Glomerular endothelial cell (primary cell): Measurements from ENCODE around the gene CLEC18B. TPM values are rescaled to one million over a fixed set of nuclear protein-coding genes. Genes with fewer than 3 reads are reported as not detected.
A peak's percentile ranks its signal among the peaks of the same experiment; 100 is the strongest.
"Not testable (repeated sequence)": the region's sequence is repeated elsewhere in the genome, so short reads cannot be mapped to it uniquely, and the experiment has no call there.

ENCODE experiments used
- DNase-seq: peaks from one replicate; pipeline ENCODE4 v3.0.0-alpha.2; 2011; ENCODE audit warnings: low read depth, low spot score; ENCODE audit errors: extremely low read depth
- total RNA-seq: library from RNA; depleted of rRNA; stranded (reverse); fragments of >200 nt; gene quantifications from 2 replicates; pipeline ENCODE4 v1.2.3, GENCODE V29; 2015

The CLEC18B gene
- 0.58 TPM in 1 of 2 replicates, not detected in the other for total RNA-seq

DNA sequence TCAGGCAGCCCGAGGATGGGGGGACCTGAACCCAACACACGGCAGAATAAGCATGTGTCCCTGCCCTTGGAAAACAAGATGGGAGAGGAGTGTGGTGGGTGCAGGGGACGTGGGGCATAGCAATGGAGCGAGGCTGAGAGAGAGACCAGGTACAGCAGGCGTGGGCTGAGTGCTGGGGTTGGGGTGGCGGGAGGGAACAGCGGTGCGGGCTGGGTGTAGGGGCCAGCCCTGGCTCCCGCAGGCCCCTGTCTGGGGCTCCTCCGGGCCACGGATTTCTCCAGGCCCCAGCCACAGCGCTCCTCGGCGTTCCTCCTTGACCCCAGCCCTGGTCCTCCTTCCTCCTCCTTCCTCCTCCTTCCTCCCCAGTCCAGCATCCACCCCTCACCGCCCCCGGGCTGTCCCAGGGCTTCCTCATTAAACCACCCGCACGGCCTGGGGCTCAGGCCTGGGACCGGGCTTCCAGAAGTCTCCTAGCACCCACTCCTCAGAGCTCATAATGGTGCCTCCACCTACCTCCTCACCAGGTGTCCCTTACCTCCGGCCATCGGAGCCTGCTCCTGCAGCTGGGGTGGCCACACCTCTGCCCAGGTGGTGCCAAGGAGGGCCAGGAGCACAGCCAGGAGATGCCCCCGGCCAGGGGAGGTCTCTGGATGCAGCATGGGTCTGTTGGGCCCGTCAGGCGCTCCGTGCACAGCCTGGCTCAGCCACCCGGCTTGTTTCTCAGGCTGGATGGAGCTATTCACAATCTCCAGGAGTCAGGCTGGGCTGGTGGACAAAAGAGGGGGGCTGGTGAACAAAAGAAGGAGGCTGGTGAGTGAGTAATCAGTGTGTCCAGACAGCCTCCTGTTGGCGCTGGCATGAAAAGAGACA is at the start of gene CLEC18B:
CLEC18B (minus strand) TSS at position 867 of the 870 bp plus-strand sequence; CDS start at position 659, 208 bp downstream.
- not testable (repeated sequence) for DNase-seq

DNA sequence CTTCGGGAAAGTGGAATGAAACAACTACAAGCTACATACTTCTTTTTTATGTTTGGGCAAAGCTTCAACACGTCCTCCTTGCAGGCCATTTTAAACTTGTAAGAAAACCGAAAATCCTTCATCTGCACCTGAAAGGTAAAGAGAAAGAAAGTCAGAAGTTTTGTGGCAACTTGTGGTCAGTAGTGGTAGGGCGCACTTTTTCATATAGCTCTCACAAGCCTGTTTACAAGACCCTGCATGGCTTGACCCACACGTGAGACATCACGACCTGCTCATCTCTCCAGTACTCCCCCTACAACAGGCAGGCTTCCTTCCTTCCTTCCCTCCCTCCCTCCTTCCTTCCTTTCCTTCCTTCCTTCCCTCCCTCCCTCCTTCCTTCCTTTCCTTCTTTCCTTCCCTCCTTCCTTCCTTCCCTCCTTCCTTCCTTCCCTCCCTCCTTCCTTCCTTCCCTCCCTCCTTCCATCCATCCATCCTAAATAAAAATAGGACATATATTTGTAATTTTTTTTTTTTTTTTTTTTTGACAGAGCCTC is 48.7 kb upstream of the CLEC18B start:
- no peak for DNase-seq

DNA sequence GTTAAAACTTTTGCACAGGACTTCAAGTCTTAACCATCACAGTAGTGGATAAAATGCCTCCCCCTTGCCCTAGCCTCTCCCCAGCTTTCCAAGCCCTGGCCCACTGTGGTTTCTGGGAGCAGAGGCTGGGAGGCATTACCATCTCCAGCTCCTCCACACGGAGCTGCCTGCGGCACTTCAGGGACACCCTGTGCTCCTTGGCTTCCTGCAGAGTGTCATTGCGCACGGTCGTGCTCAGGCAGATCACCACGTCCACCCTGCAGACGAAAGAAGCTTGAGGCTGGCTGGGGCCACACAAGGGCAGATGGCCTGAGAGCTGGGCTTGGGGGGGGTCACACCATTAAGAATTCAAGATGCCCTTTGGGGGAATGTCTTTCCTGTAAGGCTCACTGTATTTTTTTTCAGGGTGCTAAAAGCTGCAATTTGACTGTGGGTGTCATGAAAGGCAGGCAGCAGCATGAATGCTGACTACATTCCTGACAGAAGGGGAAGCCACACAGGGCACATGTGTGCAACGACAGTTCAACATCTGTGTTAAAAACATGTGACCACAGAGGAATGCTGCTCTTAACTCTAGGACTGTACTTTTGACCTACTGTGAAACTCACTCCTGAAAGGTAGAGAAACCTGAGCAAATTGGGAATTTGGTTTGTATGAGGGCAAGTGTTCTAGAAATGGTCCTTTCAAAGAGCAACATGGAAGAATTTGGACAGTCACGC is 47.7 kb upstream of the CLEC18B start:
- DNase-seq = no peak

DNA sequence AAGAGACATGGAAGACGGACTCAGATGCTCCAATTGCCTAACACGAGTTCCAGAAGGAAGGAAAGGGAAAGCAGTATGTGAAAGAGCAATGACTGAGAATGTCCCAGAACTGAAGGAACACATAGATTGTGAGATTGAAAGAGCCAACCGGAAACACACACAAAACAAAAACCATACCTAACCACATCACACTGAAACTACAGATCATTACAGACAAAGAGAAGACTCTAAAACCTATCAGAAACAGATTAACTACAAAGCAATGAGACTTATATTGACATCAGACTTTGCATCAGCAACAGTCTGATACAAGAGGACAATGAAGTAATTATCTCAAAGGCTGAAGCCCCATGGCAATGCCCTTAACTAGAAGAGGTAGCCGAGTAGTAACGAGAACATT is 45.6 kb upstream of the CLEC18B start:
- DNase-seq = no peak

DNA sequence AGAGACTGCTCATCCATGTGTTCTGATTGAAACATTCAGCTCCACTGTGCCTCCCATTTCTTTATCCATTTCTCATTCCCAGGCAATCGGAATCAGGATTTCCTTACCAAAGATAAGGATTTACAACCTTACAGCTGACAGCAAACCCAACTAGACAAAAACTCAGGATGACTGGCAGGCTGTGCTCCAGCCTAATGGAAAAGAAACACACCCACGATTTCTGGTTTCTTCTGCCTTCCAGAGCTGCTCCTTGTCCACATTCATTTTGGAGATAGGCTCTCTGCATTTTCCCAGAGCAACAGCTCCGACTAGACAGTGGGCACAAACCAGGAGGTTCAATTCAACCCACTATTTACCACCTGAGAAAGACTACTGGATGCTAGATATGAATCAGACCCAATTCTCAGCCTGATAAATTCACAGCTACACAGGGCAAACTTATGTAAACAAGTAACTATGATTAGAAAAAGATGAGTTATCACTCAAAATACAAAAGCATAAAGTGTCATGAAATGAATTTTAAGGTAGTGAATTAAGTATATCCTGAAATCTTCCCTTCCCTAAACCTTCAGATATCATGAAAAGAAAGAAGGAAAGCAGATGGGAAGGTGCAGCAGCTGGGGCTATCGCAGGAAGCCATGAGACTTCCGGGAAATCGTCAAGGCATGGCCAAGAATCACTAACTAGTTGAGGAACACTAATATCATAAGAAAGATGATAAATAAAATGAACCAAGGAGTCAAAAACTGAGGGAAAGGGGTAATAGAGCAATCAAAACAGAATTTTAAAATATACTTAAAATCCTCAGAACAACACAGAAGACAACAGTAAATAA is 44.8 kb upstream of the CLEC18B start:
- no peak for DNase-seq

DNA sequence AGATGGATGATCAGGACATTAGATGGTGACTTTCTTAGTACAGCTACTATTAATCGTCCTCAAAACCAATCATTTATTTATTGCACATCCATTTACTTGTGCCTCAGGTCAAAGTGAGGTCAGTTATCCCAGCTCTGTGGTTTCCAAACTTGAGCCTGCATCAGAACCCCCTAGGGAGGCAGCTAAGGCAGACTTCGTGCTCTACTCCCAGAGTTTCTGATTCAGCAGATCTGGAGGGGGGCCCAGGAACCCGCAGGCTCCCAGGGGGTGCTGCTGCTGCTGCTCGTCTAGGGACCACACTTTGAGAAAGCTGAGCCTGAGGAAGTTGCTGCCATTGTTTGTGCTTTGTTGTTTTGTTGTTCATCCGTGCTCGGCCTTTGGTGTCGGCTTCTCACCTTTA is 44.0 kb upstream of the CLEC18B start:
- DNase-seq = no peak

DNA sequence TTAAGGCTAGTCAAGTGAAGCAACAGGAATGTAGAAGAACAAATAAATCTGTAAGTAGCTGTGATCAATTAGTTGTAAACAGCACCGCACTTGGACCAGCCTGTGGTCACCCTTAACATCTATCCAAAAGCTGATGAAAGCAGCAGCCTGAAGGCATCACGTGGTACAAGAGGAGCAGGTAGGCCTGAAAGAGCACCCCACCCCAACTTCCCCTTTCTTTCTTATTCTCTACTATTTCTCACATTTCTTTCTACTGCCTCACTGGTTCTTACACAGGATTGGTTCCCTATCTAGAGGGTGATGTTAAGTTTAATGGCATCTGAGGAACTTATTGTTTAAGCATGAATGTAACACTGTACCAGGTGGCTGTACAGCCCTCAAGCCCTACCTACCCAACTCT is 42.6 kb upstream of the CLEC18B start:
- DNase-seq = no peak

DNA sequence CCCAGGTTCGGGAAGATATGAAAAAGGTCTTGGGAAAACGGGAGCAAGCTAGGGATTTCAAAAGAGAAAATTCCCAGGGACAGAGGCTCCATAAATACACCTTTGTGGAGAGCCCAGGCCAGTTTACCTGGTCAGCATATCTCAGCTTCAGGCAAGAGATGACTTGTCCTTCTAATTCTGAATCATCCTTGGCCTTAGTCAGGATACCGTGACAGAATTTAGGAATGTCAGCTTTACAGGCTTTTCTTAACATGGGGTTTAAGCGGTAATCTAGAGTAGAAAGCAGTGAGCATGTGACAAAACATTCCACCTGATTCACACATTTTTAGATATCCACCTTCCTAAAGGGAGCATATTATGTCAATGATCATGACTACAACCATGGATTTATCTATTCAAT is 41.1 kb upstream of the CLEC18B start:
- DNase-seq = no peak

DNA sequence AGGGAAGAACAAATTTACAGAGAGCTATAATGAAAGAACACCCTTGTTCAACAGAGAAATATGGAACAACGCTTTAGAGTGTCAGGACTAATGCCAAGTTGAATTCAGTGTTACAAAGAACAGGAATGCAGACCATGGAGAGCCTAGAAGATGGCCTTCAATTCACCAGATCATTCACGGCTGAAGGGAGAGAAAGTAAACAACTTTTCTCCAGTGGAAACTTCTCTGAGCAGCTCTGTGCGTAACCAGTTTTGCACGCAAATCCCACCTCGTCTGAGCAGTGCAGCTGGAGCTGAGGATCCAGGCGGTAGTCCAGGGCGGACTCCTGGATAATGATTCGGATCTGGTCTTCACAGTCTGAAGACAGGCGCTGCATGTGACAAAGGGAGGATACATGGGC is 40.5 kb upstream of the CLEC18B start:
- DNase-seq = no peak

DNA sequence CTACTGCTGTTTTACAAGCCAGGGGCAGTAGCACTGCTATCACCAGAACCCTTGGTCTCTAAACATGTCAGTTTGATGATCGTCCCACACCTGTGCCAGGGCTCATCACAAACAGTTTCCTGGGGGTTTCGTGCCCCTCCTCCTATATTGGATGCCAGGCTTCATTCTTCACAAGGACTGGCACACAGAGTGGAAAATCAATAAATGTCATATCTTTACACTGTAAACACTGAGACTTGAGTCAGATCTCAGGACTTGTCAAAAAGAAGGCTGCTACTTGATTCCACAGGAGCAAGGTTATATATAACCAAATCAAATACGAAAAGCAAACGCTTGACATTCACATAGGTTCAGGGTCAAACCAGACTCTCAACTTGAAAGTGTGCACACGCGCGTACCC is 39.3 kb upstream of the CLEC18B start:
- no peak for DNase-seq

DNA sequence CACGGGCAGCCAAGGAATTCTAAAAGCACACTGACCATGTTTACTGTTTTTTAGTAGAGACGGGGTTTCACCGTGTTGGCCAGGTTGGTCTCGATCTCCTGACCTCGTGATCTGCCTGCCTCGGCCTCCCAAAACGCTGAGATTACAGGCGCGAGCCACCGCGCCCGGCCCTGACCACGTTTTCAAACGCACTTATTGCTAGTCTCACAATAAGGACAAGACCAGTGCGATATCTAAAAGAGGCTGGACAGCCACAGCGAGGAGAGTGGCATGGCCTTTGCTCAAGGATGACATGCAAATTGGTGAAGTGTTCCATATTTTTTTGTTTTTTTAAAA is 35.0 kb upstream of the CLEC18B start:
- DNase-seq = no peak

DNA sequence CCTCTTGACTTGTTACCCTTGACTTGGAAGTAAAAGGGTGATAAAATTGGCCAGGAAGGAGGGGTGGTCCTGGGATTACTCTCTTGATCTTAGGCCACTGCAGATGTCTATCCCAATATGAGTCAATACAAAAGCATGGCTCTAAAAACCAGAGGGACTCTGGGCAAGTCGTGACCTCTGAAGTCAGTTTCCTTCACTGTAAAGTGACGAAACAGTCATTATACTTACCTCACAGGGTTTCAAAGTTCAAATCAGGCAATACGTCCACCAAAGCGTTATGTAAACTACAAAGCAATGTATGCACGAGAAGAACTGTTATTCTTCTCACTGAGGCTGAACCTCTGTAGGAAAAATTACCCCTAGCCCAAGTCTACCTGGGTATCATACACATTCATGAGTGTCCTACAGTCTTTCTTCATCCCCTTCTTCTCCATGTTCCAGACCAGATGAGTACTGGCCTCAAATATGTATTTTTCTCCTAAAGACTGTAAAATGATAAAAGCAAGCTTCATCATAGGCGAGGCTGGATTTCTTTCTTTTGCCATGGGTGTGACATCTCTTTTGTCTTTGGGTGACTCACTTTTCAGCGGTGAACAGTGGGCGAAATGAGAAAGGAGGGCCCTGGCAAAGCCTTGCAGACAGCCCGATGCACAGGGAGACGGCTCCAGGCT is 34.5 kb upstream of the CLEC18B start:
- no peak for DNase-seq

DNA sequence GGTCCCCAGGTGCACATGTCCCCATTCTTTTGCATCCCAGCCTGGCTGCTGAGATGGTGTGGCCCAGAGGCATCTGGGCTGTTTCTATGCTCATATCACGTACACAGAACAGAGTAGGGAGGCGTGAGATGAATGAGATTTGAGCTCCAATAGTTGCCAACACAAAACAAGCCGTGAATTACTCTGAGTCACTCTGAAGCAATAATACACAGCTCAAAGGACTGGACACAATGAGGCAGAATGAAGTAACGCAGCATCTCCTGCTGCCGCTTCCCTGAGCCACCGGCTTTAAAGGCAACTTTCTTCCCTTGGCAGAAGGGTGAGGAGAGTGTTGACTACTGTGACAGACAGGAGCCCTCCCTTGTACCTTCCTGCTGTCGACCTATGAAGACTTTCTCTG is 33.9 kb upstream of the CLEC18B start:
- no peak for DNase-seq

DNA sequence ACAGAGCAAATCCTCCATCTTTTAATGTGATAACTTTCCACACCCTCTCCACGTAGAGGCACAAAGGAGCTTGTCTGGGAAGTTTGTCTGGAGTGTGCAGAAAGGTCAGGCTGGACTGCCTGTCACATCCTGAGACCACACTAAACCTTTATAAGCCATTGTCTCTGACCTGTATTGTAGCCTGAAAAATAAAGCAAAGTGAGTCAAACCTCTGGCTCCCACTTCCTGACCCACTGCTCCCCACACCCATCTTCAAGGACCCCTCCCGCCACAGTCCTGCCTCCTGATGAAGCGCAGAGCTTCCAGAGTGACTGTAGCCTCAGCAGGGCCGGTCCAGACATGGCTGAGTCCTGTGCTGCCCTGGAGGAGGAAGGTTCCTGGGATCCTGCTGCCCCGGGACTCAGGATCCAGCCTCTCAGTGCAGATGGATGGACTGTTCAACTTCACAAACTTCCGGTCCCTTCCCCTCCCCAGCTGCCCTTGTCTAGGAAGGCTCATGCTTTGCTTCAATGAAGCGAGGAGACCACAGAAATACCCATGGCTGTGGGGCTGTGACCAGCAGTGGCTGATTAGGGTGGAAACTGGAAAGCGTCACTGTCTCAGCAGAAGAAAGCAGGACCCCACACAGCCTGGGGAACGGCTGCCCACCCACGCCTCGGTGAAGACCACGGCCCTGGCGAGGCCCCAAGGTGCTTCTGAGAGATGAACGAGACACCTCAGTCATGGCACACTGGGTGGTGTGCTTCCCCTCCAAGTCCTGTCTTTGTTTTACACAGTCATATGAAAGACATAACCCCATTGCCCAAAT is 30.9 kb upstream of the CLEC18B start:
- DNase-seq = no peak

DNA sequence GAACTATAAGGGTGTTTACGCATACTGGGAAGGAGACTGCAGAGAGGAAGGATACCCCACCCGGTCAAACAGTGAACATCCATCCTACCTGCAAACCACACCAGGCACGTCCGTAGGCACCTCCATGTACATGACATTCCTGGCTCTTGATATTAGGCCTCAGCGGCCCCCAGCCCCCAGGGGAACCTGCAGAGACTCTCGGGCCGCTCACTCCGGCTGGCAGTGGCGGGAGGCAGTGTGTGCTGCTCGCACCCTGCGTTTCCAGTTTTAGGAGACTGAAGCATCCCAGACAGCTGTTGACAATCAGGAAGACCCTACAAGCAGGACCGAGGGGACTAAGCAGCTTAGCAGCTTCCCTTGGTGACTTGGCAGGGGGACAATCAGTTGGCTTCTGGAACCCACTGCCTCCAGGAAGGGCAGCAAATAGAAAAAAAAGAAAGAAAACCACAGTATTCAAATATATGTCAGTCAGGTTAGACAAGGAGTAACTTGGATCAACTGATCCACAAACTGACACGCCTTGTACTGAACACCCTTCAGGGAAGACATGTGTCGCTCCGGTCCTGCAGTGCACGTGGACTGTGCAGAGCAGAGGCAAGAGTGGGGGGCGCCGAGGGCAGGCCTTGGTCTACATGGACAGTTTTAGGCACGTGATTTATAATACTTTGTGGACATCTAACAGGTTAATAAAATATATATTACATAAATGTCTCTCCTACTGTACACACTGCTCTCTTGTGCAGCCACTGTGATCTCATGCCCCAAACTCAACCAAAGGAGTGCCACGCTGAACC is 29.9 kb upstream of the CLEC18B start:
- no peak for DNase-seq

DNA sequence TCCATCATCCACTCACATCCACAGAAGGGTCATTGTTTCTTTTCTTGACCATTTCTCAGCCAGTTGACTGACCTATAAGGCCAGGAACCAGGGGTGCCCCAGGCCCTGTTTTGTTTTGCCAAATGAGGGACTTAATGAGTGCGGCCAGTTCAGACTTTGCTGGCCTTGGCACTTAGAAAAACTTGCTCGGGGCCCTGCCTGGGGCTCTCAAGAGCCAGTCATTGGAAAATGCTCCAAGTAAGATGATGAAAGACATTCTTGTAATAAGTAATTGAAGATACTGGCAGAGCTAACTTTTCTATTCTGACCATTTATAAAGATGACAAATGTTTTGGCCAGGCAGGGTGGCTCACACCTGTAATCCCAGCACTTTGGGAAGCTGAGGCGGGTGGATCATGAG is 29.0 kb upstream of the CLEC18B start:
- no peak for DNase-seq

DNA sequence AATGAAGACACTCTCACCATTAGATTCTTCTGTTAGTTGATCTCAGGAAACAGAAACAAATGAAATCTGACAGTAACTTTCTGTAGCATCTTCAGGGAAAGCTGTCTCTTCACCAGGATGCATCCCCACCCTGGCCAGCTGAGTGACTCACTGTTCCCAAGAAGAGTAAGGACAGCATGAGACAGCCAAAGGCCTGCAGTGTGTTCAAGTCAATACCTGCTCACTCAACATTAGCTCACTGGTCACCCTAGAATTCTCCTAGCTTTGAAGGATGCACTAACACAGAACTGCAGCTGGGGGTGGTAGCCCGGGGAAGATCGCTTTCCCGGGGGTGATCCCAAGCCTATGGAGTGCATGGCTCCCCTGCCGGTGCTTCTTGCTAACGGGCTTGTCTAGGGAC is 28.2 kb upstream of the CLEC18B start:
- DNase-seq = no peak

DNA sequence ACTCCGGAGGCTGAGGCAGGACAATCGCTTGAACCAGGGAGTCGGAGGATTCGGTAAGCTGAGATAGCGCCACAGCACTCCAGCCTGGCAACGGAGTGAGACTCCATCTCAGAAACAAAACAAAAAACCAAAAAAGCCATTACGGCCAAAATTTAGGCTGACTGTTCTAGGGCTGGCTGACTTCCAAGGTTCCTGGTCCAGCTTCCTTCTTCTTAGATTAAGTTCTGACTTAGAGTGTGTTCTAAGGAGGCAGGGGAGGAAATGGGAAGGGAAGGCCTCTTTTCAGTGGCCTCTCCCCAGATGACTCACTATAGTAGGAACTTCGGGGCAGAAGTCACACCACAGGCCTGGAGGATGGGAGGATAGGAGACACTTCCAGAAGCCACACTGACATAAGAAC is 27.7 kb upstream of the CLEC18B start:
- peak; percentile 76 for DNase-seq

DNA sequence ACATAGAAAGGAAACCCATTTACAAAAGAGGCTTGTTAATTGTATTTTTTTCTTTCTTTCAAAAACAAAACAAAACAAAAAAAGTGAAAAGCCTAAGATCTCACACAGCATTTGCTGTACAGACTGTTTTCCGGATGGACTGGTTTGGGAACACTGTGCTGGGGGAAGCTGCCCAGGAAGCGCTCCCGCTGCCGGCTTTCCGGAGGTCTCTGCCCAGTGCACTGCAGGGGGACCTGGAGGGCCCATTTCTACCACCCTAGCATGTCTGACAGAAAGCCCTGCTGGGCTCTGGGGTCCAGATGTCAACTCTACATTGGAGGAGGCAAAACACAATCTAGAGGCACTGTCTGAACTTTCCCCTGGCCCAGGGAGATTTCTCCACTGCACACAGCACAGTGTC is 26.3 kb upstream of the CLEC18B start:
- no peak for DNase-seq
